ENCODE measurements around the gene SCN1B.
"Not testable (repeated sequence)": the region's sequence is repeated elsewhere in the genome, so short reads cannot be mapped to it uniquely, and the experiment has no call there.

SCN1B gene

GRCh38 chr19:35030257-35031071 lies at the start of gene SCN1B:
TSS of gene SCN1B (plus strand) at chr19:35030470. CDS start at chr19:35030821, 351 bp downstream.
- peak; percentile 77 to 94 (median 86) for DNase-seq

DNA sequence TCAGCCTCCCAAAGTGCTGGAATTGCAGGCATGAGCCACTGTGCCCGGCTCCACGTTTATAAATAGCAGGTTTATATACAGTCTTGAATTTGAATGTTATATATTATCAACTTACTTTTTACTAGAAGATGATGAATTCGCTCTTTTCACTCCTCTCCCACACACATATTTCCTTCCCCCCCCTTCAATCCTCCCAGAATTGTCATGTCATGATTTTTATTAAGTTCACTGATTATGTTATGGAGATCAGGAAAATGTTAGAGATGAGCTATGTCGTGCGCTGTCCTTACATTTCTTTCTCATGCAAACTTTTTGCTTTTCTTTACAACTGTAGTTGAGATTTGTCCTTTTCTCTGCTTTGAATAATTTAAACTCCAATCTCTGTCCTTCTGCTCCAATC lies 48.0 kb upstream of the SCN1B start:
- DNase-seq, result no peak

GRCh38 chr19:34983786-34984185 lies 46.5 kb upstream of the SCN1B start:
- DNase-seq, result no peak

GRCh38 chr19:34984287-34984686 lies 46.0 kb upstream of the SCN1B start:
- no peak for DNase-seq

DNA sequence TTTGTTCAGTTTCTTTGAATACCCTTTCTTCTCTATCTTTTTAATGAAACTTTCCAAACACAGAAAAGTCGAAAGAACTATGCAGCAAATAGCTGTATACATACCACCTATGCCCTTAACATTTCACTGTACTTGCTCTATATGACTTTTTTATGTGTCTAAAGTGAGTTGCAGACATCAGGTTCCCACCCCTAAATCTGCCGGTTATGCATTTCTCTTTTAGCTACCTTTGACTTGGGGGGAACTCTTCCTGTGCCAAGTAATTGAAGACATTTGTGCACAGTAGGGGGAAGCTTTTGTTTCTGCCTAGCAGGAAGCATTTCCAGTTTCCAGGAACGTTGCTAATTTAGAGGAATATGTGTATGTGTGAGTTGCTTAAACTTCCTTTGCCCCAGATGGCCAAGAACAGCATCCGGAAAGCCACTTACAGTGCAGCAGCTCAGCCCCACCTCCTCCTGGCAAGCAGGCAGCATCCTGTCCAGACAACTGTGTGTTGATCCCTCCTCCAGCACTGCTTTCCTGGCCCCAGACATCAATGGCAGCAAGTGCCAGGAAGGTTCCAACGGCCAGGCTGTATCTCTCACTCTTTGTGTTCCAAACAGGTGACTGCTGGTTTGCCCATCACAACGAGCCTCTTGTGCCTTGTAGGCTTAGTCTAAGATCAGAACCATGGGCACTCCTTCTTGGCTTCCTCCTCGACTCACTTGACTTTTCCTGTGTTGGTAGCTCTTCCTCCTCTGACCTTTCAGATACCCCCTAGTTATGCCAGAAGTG lies 44.8 kb upstream of the SCN1B start:
- peak in 1 of 3 donors; percentile 70 for DNase-seq

DNA sequence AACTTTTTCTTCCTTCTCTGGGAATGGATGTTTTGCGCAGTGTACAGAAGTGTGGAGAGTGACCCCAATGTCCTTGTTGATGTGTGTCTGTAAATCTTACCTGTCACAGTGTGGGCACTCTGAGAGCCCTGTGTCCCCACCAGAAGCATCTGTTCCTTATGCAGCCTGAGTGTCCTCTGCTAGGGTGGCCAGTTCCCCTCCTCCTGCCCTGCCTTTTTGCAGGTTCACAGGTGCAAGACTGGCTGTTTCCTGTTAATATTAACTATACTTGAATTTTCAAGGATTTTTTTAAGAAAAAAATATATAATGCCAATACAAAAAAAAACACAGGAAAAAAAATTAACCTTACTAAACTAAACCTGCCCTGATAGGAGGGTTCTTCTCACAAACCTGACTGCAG lies 42.2 kb upstream of the SCN1B start:
- DNase-seq, result peak in 1 of 3 donors; percentile 17

- DNase-seq, result peak; percentile 94 to 98 (median 96)
Measured at GRCh38 chr19:34989298-34989697, 41.0 kb upstream of the SCN1B start.

GRCh38 chr19:34990578-34991192 lies 39.6 kb upstream of the SCN1B start:
- DNase-seq, result peak; percentile 73 to 89 (median 82)

GRCh38 chr19:34991542-34992333 lies 38.5 kb upstream of the SCN1B start:
- peak in 1 of 3 donors; percentile 17 for DNase-seq

DNA sequence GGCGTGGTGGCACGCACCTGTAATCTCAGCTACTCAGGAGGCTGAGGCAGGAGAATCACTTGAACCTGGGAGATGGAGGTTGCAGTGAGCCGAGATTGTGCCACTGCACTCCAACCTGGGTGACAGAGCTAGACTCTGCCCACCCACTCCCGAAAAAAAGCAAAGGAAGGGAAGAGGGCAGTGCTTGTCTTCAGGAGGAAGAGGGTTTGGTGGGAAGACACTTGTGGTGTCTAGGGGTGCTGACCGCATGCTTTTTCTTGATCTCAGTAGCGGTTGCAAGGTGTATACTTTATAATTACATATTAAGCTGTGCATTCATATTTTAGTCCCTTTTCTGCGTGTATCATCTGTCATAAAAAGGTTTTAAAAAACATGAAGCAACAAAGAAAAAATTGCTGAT lies 37.7 kb upstream of the SCN1B start:
- DNase-seq, result peak in 1 of 3 donors; percentile 16

GRCh38 chr19:34994286-34994642 lies 36.0 kb upstream of the SCN1B start:
- DNase-seq, result no peak

DNA sequence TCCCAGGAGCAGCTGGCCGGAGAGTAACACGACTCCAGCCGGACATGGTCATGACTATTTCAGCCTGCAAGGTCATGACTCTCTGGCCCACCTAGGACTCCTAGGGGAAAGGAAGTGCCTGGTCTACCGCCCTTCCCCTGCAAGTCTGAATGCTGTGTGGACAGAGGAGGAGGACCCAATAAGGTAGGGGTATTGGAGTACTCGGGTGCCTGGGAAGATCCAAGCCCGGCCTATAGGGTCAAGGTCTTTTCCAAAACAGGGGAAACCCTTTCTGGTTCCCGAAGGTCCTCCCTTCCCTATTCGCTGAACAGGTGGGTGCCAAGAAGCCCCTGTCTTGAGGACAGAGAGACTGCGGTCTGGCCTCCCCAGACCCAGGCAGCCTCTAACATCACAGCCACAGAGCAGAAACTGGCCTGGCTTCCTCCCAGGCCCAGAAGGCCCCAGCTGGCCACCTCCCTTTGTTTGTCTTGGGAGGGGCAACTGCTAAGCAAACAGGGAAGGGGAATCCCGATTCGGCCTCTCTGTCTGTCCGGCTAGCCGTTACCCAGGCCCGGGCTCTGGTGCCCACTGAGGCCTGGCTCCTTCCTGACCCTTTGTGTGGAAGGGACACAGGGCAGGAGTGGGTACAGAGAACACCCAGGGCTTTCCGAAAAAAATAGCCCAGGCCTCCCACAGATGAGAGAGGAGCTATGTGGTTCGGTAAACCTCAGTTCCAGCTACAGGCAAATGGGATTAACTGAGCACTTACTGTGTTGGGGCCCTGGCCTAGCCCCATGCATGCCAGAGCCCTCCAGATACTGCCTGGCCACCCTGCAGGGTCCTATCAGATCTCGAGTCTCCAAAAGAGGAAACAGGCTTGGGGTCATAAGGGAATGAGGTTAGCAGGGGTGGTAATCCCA lies 35.4 kb upstream of the SCN1B start:
- DNase-seq, result peak in 1 of 3 donors; percentile 50

DNA sequence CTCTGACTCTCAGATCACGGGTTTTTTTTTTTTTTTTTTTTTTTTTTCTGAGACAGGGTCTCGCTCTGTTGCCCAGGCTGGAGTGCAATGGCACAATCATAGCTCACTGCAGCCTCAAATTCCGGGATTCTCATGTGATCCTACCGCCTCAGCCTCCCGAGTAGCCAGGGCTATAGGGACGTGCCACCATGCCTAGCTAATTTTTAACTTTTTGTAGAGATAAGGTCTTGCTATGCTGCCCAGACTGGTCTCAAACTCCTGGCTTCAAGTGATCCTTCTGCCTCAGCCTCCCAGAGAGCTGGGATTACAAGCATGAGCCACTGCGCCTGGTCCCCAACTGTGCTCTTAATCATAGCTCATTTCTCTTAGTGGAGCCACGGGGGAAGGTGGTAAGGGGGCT lies 34.7 kb upstream of the SCN1B start:
- no peak for DNase-seq

GRCh38 chr19:34997071-34997617 lies 33.1 kb upstream of the SCN1B start:
- DNase-seq, result peak in 1 of 3 donors; percentile 23

DNA sequence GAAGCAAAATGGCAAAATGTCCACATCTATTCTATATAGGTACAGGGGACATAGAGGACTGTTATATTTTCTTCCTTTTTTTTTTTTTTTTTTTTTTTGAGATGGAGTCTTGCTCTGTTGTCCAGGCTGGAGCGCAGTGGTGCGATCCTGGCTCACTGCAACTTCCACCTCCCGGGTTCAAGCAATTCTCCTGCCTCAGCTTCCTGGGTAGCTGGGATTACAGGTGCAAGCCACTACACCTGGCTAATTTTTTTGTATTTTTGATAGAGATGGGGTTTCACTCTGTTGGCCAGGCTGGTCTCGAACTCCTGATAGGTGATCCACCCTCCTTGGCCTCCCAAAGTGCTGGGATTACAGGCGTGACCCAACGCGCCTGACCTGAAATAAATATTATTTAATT lies 32.0 kb upstream of the SCN1B start:
- DNase-seq, result not testable (repeated sequence)

DNA sequence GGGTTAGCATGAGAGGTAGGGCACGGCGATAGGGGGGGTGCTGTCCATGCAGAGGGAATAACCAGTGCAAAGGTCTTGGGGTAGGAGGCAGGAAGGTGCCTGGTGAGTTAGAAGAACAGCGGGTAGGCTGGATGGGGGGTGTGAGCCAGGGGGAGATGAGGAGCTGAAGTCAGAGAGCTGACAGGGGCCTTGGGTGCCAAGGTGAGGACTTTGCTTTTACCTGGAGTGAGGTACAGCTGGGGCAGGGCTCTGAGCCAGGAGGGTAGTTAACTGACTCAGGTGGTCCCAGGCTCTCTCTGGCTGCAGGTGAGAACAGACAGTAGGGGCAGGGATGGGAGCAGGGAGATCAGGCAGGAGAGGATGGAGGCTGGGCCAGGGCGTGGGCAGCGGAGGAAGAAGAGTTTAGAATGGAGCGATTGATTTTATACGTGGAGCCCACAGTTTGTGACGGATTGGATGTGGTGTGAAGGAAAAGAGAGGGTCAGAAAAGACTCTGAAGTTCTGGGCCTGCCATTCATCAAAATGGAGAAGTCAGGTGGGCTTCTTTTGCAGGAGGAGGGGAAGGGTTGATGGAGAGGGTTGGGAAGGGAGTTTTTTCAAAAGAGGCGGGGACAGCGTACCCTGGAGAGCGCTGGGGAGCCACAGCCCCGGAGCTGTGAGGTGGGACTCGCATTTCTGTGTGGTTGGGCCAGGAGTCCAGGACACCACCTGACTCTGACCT lies 31.3 kb upstream of the SCN1B start:
- no peak for DNase-seq

- DNase-seq, result peak; percentile 97 to 99 (median 99)
Measured at GRCh38 chr19:34999498-35000337, 30.6 kb upstream of the SCN1B start, which contains the start of gene GRAMD1A. TSS of gene GRAMD1A (plus strand) at chr19:35000323. CDS start at chr19:35000479, 156 bp downstream.

DNA sequence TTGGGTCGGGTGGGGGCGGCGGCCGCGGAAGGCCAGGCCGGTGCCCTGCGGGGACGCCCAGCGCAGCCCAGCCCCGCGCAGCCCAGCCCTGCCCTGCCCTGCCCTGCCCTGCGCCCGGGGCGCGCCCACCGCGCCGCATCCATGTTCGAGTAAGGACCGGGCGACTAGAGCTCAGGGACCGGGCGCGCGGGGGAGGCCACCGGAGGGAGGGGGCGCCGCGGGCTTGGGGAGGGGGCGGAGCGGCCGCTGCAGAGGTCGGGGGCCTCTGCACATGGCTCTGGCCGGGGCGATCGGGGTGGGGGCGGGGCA lies 30.0 kb upstream of the SCN1B start:
- DNase-seq, result no peak

DNA sequence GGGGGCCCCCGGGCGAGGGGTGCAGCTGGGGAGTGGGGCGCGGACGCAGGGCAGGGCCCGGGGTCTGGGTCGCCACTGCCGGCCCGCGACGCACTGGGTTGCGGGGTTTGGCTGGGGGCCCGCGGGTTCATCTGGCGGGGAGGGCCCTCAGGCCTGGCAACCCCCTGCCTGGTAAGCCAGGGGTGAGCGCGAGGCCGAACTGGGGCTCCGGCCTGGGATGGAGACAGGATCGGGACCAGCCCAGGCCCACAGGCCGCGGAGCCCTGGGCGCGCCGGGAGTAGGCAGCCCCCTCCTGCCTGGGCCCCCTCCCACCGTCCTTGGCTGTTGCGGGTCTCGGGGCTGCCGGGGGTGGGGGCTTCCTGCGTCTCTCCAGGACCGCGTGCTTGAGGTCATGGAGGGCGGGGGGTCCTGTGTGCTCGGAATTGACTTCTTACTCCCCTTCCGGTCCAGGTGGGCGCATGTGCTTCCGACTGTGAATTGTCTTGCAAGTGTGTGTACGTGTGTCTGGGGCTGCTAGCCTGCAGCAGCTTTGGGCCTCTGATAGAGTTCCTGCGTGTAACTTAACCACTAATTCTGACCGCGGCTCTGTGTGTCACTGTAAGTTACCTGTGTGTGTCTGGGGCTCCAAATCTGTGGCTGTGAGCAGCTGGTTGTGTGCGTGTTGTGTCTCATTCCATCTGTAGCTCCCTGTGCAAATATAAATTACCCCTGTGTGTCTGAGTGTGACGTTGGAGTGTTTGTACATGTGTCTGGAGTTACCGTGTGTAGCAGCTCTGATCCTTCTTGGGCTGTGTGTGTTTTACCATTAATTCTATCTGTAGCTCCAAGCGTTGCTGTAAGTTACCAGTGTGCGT lies 29.4 kb upstream of the SCN1B start:
- DNase-seq, result peak in 2 of 3 donors; percentile 60 to 77

Data from suppressor macrophage treated with lipopolysaccharide for 1 hour (primary cell).